Naive B cell (primary cell): ENCODE measurements around the gene ABTB2. TPM values are rescaled to one million over a fixed set of nuclear protein-coding genes. Genes with fewer than 3 reads are reported as not detected.

Experiments
- ATAC-seq, 2 donors: fragments of 150-1000 bp; cut with Tn5 transposase; 2 replicates each; pipeline ENCODE4 v1.10.0; 2021; ENCODE audit warnings: low read depth in 2 of 2, mild to moderate bottlenecking in 2 of 2, moderate library complexity in 2 of 2
- DNase-seq: peaks from one replicate; pipeline ENCODE4 v3.0.0; 2022
- H3K27ac Mint-ChIP-seq, 6 donors: one replicate each; pipeline ENCODE4 v1.8.0; 2020 to 2022; ENCODE audit warnings: mild to moderate bottlenecking in 6 of 6, mixed read lengths in 6 of 6, moderate library complexity in 5 of 6, inconsistent platforms in 2 of 6
- H3K27me3 Mint-ChIP-seq, 3 donors: one replicate each; pipeline ENCODE4 v1.8.0; 2021 to 2022; ENCODE audit warnings: mixed read lengths in 3 of 3, mild to moderate bottlenecking in 1 of 3
- H3K36me3 Mint-ChIP-seq, 2 donors: one replicate each; pipeline ENCODE4 v1.8.0; 2020 to 2022; ENCODE audit warnings: mixed read lengths in 2 of 2, inconsistent platforms in 1 of 2, mild to moderate bottlenecking in 1 of 2
- H3K4me1 Mint-ChIP-seq, 3 donors: one replicate each; pipeline ENCODE4 v1.8.0; 2020 to 2022; ENCODE audit warnings: mixed read lengths in 3 of 3, inconsistent platforms in 1 of 3, mild to moderate bottlenecking in 1 of 3, moderate library complexity in 1 of 3
- H3K4me3 Mint-ChIP-seq, 8 donors: one replicate each; pipeline ENCODE4 v1.8.0; 2020 to 2022; ENCODE audit warnings: mild to moderate bottlenecking in 8 of 8, mixed read lengths in 8 of 8, moderate library complexity in 8 of 8, inconsistent platforms in 2 of 8
- H3K9me3 Mint-ChIP-seq, 7 donors: one replicate each; pipeline ENCODE4 v1.8.0; 2020 to 2022; ENCODE audit warnings: mixed read lengths in 7 of 7, mild to moderate bottlenecking in 5 of 7, inconsistent platforms in 2 of 7, moderate library complexity in 1 of 7
- polyA plus RNA-seq, 6 donors: library from polyadenylated mRNA; unstranded; fragments of 300-500 nt; fragmentation: Illumina TruSeq; gene quantifications; one replicate each; pipeline ENCODE4 v1.2.3, GENCODE V29; 2021; ENCODE audit warnings: low read depth in 6 of 6

ABTB2 gene
- polyA plus RNA-seq, 6 donors from 2014 or later, result 0.05 to 0.34 (median 0.27) TPM; not detected in 3

GRCh38 chr11:34114014-34114413, 243.8 kb downstream of the ABTB2 start:
- Mint-ChIP-seq H3K9me3 (no peaks in the 10 kb centered on the region), H3K27ac (no peak overlapping the region), H3K27me3 (no peaks in the 10 kb centered on the region), H3K36me3 (peaks cover 35 to 69% of the 10 kb centered on the region in 2 donors), H3K4me1 (peaks cover 9 to 17% (median 10%) of the 10 kb centered on the region in 3 donors), H3K4me3 (no peak overlapping the region)
- no peak for DNase-seq
- no peak for ATAC-seq

DNA sequence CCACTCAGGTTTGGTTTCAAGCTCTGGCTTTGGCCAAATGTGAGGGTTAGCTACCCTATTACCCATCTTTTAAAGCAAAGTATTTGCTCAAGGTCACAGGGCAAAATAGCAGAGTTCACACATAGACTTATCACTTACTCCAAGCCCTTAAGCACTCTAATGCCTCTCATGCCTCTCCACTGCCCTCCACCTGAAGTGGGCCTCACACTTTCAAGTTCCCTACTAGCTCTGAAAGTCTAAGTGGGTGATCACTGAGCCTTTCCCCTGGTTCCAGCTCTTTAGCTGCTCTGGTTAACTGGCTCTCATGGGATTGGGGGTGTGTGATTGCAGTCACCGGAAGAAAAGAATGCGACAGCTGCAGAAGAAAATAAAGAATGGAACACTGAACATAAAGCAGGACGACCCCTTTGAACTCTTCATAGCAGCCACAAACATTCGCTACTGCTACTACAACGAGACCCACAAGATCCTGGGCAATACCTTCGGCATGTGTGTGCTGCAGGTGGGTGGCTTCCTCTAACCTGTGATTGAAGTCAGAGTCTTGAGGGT, 246.0 kb downstream of the ABTB2 start:
- H3K36me3 Mint-ChIP-seq, result peaks cover 30 to 56% of the 10 kb centered on the region in 2 donors
- ATAC-seq (no peak), DNase-seq (no peak)
- H3K4me1 Mint-ChIP-seq, result peaks cover 13 to 19% (median 18%) of the 10 kb centered on the region in 3 donors
- no peak overlapping the region for H3K4me3 Mint-ChIP-seq
- H3K27ac Mint-ChIP-seq, result peak overlapping the region in 2 of 6 donors; percentile 32 to 67
- no peaks in the 10 kb centered on the region for H3K27me3 Mint-ChIP-seq
- no peaks in the 10 kb centered on the region for H3K9me3 Mint-ChIP-seq

DNA sequence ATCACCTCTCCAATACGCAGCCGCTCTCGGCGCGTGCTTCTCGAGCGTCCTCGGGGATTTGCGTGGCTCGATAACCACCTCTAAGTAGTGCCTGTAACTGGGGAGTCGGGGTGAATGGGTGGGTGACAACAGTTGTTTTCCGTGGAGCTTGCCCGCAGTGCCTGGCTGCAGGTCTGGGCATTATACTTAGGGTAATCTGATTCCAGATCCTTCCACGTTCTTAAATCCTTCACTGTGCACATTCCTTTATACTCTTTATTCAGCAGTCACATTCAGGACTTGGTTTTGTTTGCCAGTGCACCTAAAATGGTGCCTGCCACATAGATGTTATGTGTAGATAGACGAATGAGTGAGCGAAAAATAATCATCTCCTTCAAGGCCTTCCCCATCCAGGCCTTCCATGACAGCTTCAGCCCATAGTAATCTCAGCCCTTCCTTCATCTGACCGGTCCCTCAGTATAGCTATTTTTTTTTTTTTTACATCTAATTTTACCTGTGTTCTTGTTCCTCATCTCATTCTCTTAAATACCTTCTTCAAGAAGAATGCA, 251.8 kb downstream of the ABTB2 start:
- DNase-seq (no peak), ATAC-seq (no peak)
- Mint-ChIP-seq H3K4me1 (peaks cover 35 to 50% (median 40%) of the 10 kb centered on the region in 3 donors), H3K27ac (peak overlapping the region; percentile 97 to 99 (median 98)), H3K27me3 (no peaks in the 10 kb centered on the region), H3K36me3 (peaks cover 0 to 18% of the 10 kb centered on the region in 2 donors), H3K9me3 (no peaks in the 10 kb centered on the region), H3K4me3 (peak overlapping the region; percentile 92 to 99 (median 98))

GRCh38 chr11:34105079-34105956, 252.5 kb downstream of the ABTB2 start, which contains the start of gene NAT10:
TSS of gene NAT10 (plus strand) at chr11:34105629. CDS start at chr11:34108226, 2,597 bp downstream.
- Mint-ChIP-seq H3K36me3 (peaks cover 0 to 16% of the 10 kb centered on the region in 2 donors), H3K27ac (peak within 1 kb of the TSS; percentile 97 to 99 (median 98)), H3K27me3 (no peaks in the 10 kb centered on the region), H3K4me3 (peak within 1 kb of the TSS; percentile 92 to 99 (median 98)), H3K4me1 (peaks cover 34 to 49% (median 40%) of the 10 kb centered on the region in 3 donors), H3K9me3 (no peaks in the 10 kb centered on the region)
- DNase-seq (peak; percentile 97), ATAC-seq (peak; percentile 89 to 90)

GRCh38 chr11:34104680-34105078, 253.1 kb downstream of the ABTB2 start:
- Mint-ChIP-seq H3K4me3 (peak overlapping the region; percentile 92 to 99 (median 98)), H3K4me1 (peaks cover 31 to 45% (median 40%) of the 10 kb centered on the region in 3 donors), H3K36me3 (peaks cover 0 to 10% of the 10 kb centered on the region in 2 donors), H3K9me3 (no peaks in the 10 kb centered on the region), H3K27me3 (no peaks in the 10 kb centered on the region), H3K27ac (peak overlapping the region; percentile 97 to 99 (median 98))
- DNase-seq, result no peak
- ATAC-seq, result no peak

Other genes starting within 250 kb of the ABTB2 start
- 100 to 1,000 TPM; 207 to 347 (median 234) TPM for gene CAT, start 80.9 kb upstream of the ABTB2 start, polyA plus RNA-seq
- gene ELF5, start 155.8 kb upstream of the ABTB2 start, polyA plus RNA-seq, result not detected